ENCODE data around the gene SND1. TPM values are rescaled to one million over a fixed set of nuclear protein-coding genes. Genes with fewer than 3 reads are reported as not detected.

The SND1 gene
- total RNA-seq, 1 experiment from 2014 or later, result 274 TPM

DNA sequence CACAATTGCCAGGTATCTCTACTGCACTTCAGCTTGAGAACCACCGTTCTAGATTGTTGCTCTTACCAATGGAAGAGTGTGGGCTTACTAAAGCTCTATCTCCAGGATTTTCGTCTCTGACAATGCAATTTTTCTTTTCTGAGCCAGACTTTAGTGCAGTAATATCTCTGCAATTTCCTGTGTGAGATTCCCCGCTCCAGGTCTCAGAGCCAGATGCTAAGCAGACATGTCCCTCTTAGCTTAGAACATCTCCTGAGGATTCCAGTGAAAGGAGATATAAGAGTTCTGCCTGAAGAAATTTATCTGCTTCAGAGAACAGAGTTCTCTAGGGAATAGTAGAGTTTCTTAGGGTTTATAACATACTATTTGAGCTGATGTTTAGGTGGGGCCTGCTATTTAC lies 82.0 kb downstream of the SND1 start:
- Mint-ChIP-seq H3K9me3 (ENCODE audit: unreplicated experiment) (no peaks in the 10 kb centered on the region), H3K27ac (ENCODE audit: unreplicated experiment) (no peak overlapping the region), H3K36me3 (ENCODE audit: insufficient read depth, unreplicated experiment) (peaks cover 61% of the 10 kb centered on the region), H3K4me1 (ENCODE audit: low read depth, unreplicated experiment) (peaks cover 11% of the 10 kb centered on the region), H3K4me3 (ENCODE audit: unreplicated experiment) (no peak overlapping the region), H3K27me3 (ENCODE audit: insufficient read depth, unreplicated experiment) (no peaks in the 10 kb centered on the region)
- H3K4me1 ChIP-seq, result no peaks in the 10 kb centered on the region
- TF ChIP-seq, protein P1, sequence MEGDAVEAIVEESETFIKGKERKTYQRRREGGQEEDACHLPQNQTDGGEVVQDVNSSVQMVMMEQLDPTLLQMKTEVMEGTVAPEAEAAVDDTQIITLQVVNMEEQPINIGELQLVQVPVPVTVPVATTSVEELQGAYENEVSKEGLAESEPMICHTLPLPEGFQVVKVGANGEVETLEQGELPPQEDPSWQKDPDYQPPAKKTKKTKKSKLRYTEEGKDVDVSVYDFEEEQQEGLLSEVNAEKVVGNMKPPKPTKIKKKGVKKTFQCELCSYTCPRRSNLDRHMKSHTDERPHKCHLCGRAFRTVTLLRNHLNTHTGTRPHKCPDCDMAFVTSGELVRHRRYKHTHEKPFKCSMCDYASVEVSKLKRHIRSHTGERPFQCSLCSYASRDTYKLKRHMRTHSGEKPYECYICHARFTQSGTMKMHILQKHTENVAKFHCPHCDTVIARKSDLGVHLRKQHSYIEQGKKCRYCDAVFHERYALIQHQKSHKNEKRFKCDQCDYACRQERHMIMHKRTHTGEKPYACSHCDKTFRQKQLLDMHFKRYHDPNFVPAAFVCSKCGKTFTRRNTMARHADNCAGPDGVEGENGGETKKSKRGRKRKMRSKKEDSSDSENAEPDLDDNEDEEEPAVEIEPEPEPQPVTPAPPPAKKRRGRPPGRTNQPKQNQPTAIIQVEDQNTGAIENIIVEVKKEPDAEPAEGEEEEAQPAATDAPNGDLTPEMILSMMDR (IDR thresholded peaks at IDR 0.05; ENCODE audit: insufficient read depth in 1 of 2, low read depth in 1 of 2, low read length in 1 of 2, severe bottlenecking in 1 of 2, unreplicated experiment in 1 of 2), result no peak
- POLR2A ChIA-PET, result no interaction called here
- no peaks in the 10 kb centered on the region for H3K9me3 ChIP-seq
- no peaks in the 10 kb centered on the region for H3K27me3 ChIP-seq (replicated peaks; ENCODE audit: control insufficient read depth, insufficient read depth, low read length)
- H3K4me3 ChIP-seq (ENCODE audit: low read depth, low read length), result no peak overlapping the region
- CTCF ChIA-PET, result no interaction called here
- no TSS peak for BruUV-seq (replicated peaks)
- DNase-seq, result no peak
- intact Hi-C loops (cut with micrococcal nuclease; ENCODE audit: unreplicated experiment), result no loop called here
- no peaks in the 10 kb centered on the region; the same call in 1 of the 2 replicates for H3K36me3 ChIP-seq (ENCODE audit: control insufficient read depth, insufficient read depth, low read length)

DNA sequence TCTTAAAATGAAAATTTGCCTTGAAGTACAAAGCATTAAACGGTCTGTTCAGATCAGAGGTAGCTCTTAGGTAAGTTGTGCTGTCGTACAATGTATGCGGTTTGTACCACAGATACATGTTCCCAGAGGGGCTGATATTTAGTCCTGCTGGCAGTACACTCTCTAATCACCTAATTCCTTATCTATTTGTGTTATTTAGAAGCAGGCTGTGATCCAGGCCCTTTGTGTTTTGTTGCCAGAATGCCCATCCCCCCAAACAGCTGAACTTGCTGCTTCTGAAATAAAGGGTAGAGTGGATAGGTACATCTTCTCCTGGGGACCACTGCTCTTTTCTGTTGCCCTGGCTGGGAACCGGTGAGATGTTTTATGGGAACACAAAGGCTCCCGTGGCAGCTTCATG lies 84.5 kb downstream of the SND1 start:
- DNase-seq, result no peak
- Histone ChIP-seq H3K27me3 (replicated peaks; ENCODE audit: control insufficient read depth, insufficient read depth, low read length) (no peaks in the 10 kb centered on the region; the same call in 1 of the 2 replicates), H3K36me3 (ENCODE audit: control insufficient read depth, insufficient read depth, low read length) (no peaks in the 10 kb centered on the region; the same call in 1 of the 2 replicates), H3K4me3 (ENCODE audit: low read depth, low read length) (no peak overlapping the region), H3K4me1 (no peaks in the 10 kb centered on the region), H3K9me3 (no peaks in the 10 kb centered on the region)
- no TSS peak for BruUV-seq (replicated peaks)
- Mint-ChIP-seq H3K9me3 (ENCODE audit: unreplicated experiment) (no peaks in the 10 kb centered on the region), H3K4me3 (ENCODE audit: unreplicated experiment) (no peak overlapping the region), H3K27me3 (ENCODE audit: insufficient read depth, unreplicated experiment) (no peaks in the 10 kb centered on the region), H3K36me3 (ENCODE audit: insufficient read depth, unreplicated experiment) (peaks cover 65% of the 10 kb centered on the region), H3K27ac (ENCODE audit: unreplicated experiment) (no peak overlapping the region), H3K4me1 (ENCODE audit: low read depth, unreplicated experiment) (peaks cover 10% of the 10 kb centered on the region)
- TF ChIP-seq, protein P1 (IDR thresholded peaks at IDR 0.05; ENCODE audit: insufficient read depth in 1 of 2, low read depth in 1 of 2, low read length in 1 of 2, severe bottlenecking in 1 of 2, unreplicated experiment in 1 of 2), result no peak
- CTCF ChIA-PET, result no interaction called here
- intact Hi-C loops (cut with micrococcal nuclease; ENCODE audit: unreplicated experiment), result no loop called here
- POLR2A ChIA-PET, result no interaction called here

DNA sequence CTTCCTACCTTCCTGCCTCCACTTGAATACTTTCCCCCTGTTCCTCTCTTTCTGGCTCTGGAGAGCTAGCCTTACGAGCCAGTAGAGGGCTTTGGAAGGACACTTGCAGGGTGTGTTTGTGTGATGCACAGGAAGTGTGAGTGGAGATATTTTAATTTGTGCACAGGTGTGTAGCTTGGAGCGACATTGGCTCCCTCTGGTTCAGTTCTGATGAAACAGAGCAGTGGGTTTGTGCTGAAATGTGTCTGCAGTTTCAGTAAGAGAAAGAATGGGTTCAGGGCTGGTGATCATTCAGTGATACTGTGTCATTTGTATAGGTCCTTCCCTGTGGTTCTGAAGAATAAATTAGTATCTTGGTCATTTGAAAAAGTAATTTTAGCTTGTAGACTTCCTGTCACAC lies 86.9 kb downstream of the SND1 start:
- no peaks in the 10 kb centered on the region; the same call in 1 of the 2 replicates for H3K36me3 ChIP-seq (ENCODE audit: control insufficient read depth, insufficient read depth, low read length)
- BruUV-seq (replicated peaks), result no TSS peak
- Mint-ChIP-seq H3K27ac (ENCODE audit: unreplicated experiment) (no peak overlapping the region), H3K9me3 (ENCODE audit: unreplicated experiment) (no peaks in the 10 kb centered on the region), H3K4me3 (ENCODE audit: unreplicated experiment) (no peak overlapping the region), H3K36me3 (ENCODE audit: insufficient read depth, unreplicated experiment) (peaks cover 71% of the 10 kb centered on the region), H3K4me1 (ENCODE audit: low read depth, unreplicated experiment) (peaks cover 6% of the 10 kb centered on the region), H3K27me3 (ENCODE audit: insufficient read depth, unreplicated experiment) (no peaks in the 10 kb centered on the region)
- H3K4me3 ChIP-seq (ENCODE audit: low read depth, low read length), result no peak overlapping the region
- no peak for DNase-seq
- ChIA-PET CTCF (no interaction called here), POLR2A (no interaction called here)
- no peaks in the 10 kb centered on the region for H3K9me3 ChIP-seq
- no peaks in the 10 kb centered on the region; the same call in 1 of the 2 replicates for H3K27me3 ChIP-seq (replicated peaks; ENCODE audit: control insufficient read depth, insufficient read depth, low read length)
- H3K4me1 ChIP-seq, result no peaks in the 10 kb centered on the region
- intact Hi-C loops (cut with micrococcal nuclease; ENCODE audit: unreplicated experiment), result no loop called here
- TF ChIP-seq, protein P1 (IDR thresholded peaks at IDR 0.05; ENCODE audit: insufficient read depth in 1 of 2, low read depth in 1 of 2, low read length in 1 of 2, severe bottlenecking in 1 of 2, unreplicated experiment in 1 of 2), result no peak
